ENCODE data around the gene MYB. TPM values are rescaled to one million over a fixed set of nuclear protein-coding genes. Genes with fewer than 3 reads are reported as not detected.

Gene MYB
- total and polyA plus RNA-seq, 2 of the 4 experiments (the other 2 are of a cell fraction): 0.44 to 0.90 TPM

GRCh38 chr6:135179920-135180541 is 1.1 kb upstream of the MYB start:
- TF ChIP-seq POLR2A (IDR thresholded peaks at IDR 0.05; ENCODE audit: low read depth, low read length): no peak
- no peak for TF ChIP-seq MAFK (IDR thresholded peaks at IDR 0.05; ENCODE audit: low read depth, low read length)
- no peak for TF ChIP-seq SMC3 (IDR thresholded peaks at IDR 0.05; ENCODE audit: low read depth, low read length)
- DNase-seq: peak; percentile 46

More at GRCh38 chr6:135179920-135180541, 1.1 kb upstream of the MYB start:
- Histone ChIP-seq H3K4me3 (ENCODE audit: insufficient read depth, low read depth, low read length) (no peak overlapping the region), H2BK120ac (ENCODE audit: low read depth, low read length) (no peak overlapping the region), H2AK9ac (replicated peaks; ENCODE audit: low read depth, low read length, poor library complexity) (no peak overlapping the region), H4K91ac (ENCODE audit: insufficient read depth, low read depth, low read length) (no peak overlapping the region), H3K36me3 (ENCODE audit: control insufficient read depth, insufficient read depth, low read length) (no peaks in the 10 kb centered on the region), H2BK20ac (ENCODE audit: low read depth, low read length) (no peak overlapping the region), H4K8ac (ENCODE audit: low read depth in 2 of 2, low read length in 2 of 2) (no peak overlapping the region), H2AFZ (replicated peaks; ENCODE audit: low read length, poor library complexity) (no peak overlapping the region), H3K14ac (replicated peaks; ENCODE audit: low read depth, low read length) (no peak overlapping the region), H3K27ac (ENCODE audit: insufficient read depth, low read length) (no peak overlapping the region), H4K5ac (ENCODE audit: low read depth, low read length) (no peak overlapping the region), H2BK15ac (ENCODE audit: low read depth, low read length) (no peak overlapping the region), H3K18ac (ENCODE audit: low read depth, low read length) (no peak overlapping the region), H3K9ac (ENCODE audit: low read depth, low read length) (no peak overlapping the region), H3K27me3 (ENCODE audit: control insufficient read depth, insufficient read depth, low read length) (peaks cover 28% of the 10 kb centered on the region), H3K4ac (ENCODE audit: low read depth, low read length) (no peak overlapping the region), H3K56ac (ENCODE audit: extremely low read depth, insufficient read depth, low read length) (no peak overlapping the region), H3K79me1 (ENCODE audit: low read depth in 1 of 2, low read length in 2 of 2) (no peaks in the 10 kb centered on the region), H3K4me2 (ENCODE audit: low read depth, low read length) (peak overlapping the region; percentile 87), H3K23ac (ENCODE audit: low read depth, low read length) (no peak overlapping the region), H4K20me1 (ENCODE audit: insufficient read depth, low read length) (no peaks in the 10 kb centered on the region), H3K9me3 (ENCODE audit: control insufficient read depth, insufficient read depth, low read length) (no peaks in the 10 kb centered on the region), H2BK5ac (ENCODE audit: low read depth, low read length, poor library complexity, severe bottlenecking) (no peak overlapping the region), H2AK5ac (ENCODE audit: low read depth, low read length) (no peak overlapping the region), H3K4me1 (ENCODE audit: control insufficient read depth, insufficient read depth, low read length) (peaks cover 4% of the 10 kb centered on the region; the same call in 1 of the 2 replicates), H3K9me1 (ENCODE audit: insufficient read depth, low read length) (no peaks in the 10 kb centered on the region)
- no peak for ATAC-seq (ENCODE audit: low read depth)
- in situ Hi-C loops (cut with MboI; ENCODE audit: low sequenced_read_pairs) (no loop called here), dilution Hi-C loops (cut with HindIII; ENCODE audit: low sequenced_read_pairs, unreplicated experiment) (no loop called here), intact Hi-C loops (cut with micrococcal nuclease) (loop anchor here (5.0 kb wide), 1 partner anchor 242 kb away; no protein-coding TSS in a partner anchor)
- BruUV-seq (replicated peaks): no TSS peak
- 0% methylated on average over 6 of the region's 16 CpGs; no CpG with 5 or more reads in 1 of the 2 experiments for WGBS, 2 experiments (ENCODE audit: extremely low coverage in 2 of 2, insufficient read length in 1 of 2)
- POLR2A ChIA-PET (ENCODE audit: unreplicated experiment): interaction anchor here (0.5 kb wide), 1 partner anchor 24 kb away, joined by 11 read pairs; no protein-coding TSS in a partner anchor
- CTCF ChIA-PET: interaction anchor here (1.0 kb wide), 1 partner anchor 17 kb away, joined by 4 read pairs; no protein-coding TSS in a partner anchor

All from IMR-90 (cell line).